Stimulated activated memory B cell treated with anti-CD40 and anti-IgM and Interleukin-4, amounts not matched to agents 10 μg/mL and 1 μg/mL and 100 μg/mL, for 72 hours (primary cell): ENCODE data around the gene ZNF263.
A peak's percentile ranks its signal among the peaks of the same experiment; 100 is the strongest.

ENCODE experiments used
- ATAC-seq: fragments of 150-1000 bp; cut with Tn5 transposase; 2 replicates; pipeline ENCODE4 v1.10.0; 2021
- H3K27ac Mint-ChIP-seq: one replicate; pipeline ENCODE4 v1.8.0; 2022; ENCODE audit warnings: mild to moderate bottlenecking, mixed read lengths
- H3K27me3 Mint-ChIP-seq: one replicate; pipeline ENCODE4 v1.8.0; 2022; ENCODE audit warnings: mixed read lengths
- H3K36me3 Mint-ChIP-seq: one replicate; pipeline ENCODE4 v1.8.0; 2022; ENCODE audit warnings: mixed read lengths
- H3K4me1 Mint-ChIP-seq: one replicate; pipeline ENCODE4 v1.8.0; 2022; ENCODE audit warnings: mixed read lengths
- H3K4me3 Mint-ChIP-seq: one replicate; pipeline ENCODE4 v1.8.0; 2022; ENCODE audit warnings: mild to moderate bottlenecking, moderate library complexity, mixed read lengths
- H3K9me3 Mint-ChIP-seq: one replicate; pipeline ENCODE4 v1.8.0; 2022; ENCODE audit warnings: mixed read lengths

ZNF263 gene

GRCh38 chr16:3282730-3283542 is at the start of gene ZNF263:
TSS of gene ZNF263 (plus strand) at chr16:3283491. CDS start at chr16:3283819, 328 bp downstream.
- Mint-ChIP-seq H3K36me3 (peaks cover 43% of the 10 kb centered on the region), H3K27ac (peak within 1 kb of the TSS; percentile 93), H3K4me1 (peaks cover 28% of the 10 kb centered on the region), H3K9me3 (no peaks in the 10 kb centered on the region), H3K27me3 (no peaks in the 10 kb centered on the region), H3K4me3 (peak within 1 kb of the TSS; percentile 92)
- ATAC-seq: peak; percentile 95

- H3K27me3 Mint-ChIP-seq: no peaks in the 10 kb centered on the region
- H3K36me3 Mint-ChIP-seq: peaks cover 42% of the 10 kb centered on the region
- H3K9me3 Mint-ChIP-seq: peaks cover 10% of the 10 kb centered on the region
- peak overlapping the region; percentile 98 for H3K4me3 Mint-ChIP-seq
- peak overlapping the region; percentile 98 for H3K27ac Mint-ChIP-seq
- peaks cover 23% of the 10 kb centered on the region for H3K4me1 Mint-ChIP-seq
- ATAC-seq: peak; percentile 21
Observed at GRCh38 chr16:3234543-3234856, 48.8 kb upstream of the ZNF263 start.

GRCh38 chr16:3234857-3235561 is 48.3 kb upstream of the ZNF263 start, which contains the start of gene ZNF200:
TSS of gene ZNF200 (minus strand) at chr16:3235158. CDS start at chr16:3233755, 1,403 bp downstream.
- ATAC-seq: peak; percentile 97
- peaks cover 37% of the 10 kb centered on the region for H3K36me3 Mint-ChIP-seq
- peak within 1 kb of the TSS; percentile 98 for H3K27ac Mint-ChIP-seq

GRCh38 chr16:3235856-3236669 is 47.2 kb upstream of the ZNF263 start:
- Mint-ChIP-seq H3K27me3 (peaks cover 5% of the 10 kb centered on the region), H3K4me3 (peak overlapping the region; percentile 76), H3K4me1 (peaks cover 23% of the 10 kb centered on the region), H3K36me3 (peaks cover 27% of the 10 kb centered on the region), H3K9me3 (peaks cover 5% of the 10 kb centered on the region), H3K27ac (peak overlapping the region; percentile 98)
- ATAC-seq: no peak

More at GRCh38 chr16:3234857-3235561, 48.3 kb upstream of the ZNF263 start, which contains the start of gene ZNF200:
- Mint-ChIP-seq H3K4me1 (peaks cover 23% of the 10 kb centered on the region), H3K4me3 (peak within 1 kb of the TSS; percentile 98), H3K27me3 (no peaks in the 10 kb centered on the region), H3K9me3 (peaks cover 10% of the 10 kb centered on the region)

DNA sequence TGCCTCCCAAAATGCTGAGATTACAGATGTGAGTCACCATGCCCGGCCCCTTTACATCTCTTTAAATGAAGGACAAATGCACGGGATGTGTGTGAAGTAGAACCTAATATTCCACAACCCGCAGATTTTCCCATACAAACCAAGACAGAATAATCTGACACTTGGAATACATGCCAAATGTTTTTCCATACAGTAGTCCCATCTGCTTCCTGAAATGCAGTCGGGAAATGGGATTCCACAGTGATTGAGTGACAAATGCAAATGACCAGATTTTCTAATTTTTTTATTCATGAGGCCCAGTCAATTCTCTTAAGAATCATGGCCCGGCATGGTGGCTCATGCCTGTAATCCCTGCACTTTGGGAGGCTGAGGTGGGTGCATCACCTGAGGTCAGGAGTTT is 41.5 kb upstream of the ZNF263 start:
- no peak overlapping the region for H3K27ac Mint-ChIP-seq
- peaks cover 47% of the 10 kb centered on the region for H3K27me3 Mint-ChIP-seq
- no peaks in the 10 kb centered on the region for H3K36me3 Mint-ChIP-seq
- peaks cover 2% of the 10 kb centered on the region for H3K9me3 Mint-ChIP-seq
- no peak overlapping the region for H3K4me3 Mint-ChIP-seq
- ATAC-seq: no peak
- H3K4me1 Mint-ChIP-seq: no peaks in the 10 kb centered on the region

DNA sequence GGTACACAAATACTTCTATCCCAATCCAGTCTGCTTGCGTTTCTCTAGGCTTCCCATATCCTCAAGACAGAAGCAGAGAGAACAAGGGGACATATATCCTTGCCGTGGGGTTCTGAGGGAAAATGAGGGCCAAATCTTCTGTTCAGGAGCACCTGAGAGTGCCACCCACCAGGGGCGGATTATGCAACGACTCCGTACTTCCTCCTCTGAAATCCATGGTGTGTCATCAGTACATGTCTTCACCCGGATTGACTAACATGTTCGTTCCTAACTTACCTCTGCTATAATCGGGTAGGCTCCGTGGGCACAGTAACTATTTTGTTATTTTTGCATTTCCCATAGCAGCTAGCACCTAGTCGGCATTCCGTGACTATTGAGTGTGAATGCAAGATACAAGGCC is 40.6 kb upstream of the ZNF263 start:
- no peak for ATAC-seq
- Mint-ChIP-seq H3K36me3 (no peaks in the 10 kb centered on the region), H3K4me1 (no peaks in the 10 kb centered on the region), H3K27ac (no peak overlapping the region), H3K9me3 (peaks cover 2% of the 10 kb centered on the region), H3K27me3 (peaks cover 57% of the 10 kb centered on the region), H3K4me3 (no peak overlapping the region)

DNA sequence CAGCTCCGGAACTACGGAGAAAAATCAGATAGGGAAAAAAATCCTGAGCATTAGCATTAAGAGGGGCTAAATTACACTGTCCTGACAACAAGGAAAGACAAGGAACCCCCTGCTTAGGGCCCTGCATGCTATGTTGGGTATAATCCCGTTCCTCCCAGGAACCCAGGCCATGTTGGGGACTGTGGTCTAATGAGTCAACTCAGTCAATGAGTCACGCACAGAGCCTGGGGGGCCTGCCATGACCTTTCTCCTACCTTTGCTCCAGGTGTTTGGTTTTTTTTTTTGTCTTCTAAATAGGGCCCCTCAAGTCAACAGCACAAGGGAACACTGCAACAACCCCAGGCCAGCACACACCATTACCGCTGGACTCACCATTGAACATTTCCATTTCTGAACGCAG is 39.4 kb upstream of the ZNF263 start:
- no peak for ATAC-seq
- H3K27me3 Mint-ChIP-seq: peaks cover 68% of the 10 kb centered on the region
- H3K27ac Mint-ChIP-seq: no peak overlapping the region
- no peaks in the 10 kb centered on the region for H3K36me3 Mint-ChIP-seq
- no peak overlapping the region for H3K4me3 Mint-ChIP-seq
- H3K9me3 Mint-ChIP-seq: no peaks in the 10 kb centered on the region
- no peaks in the 10 kb centered on the region for H3K4me1 Mint-ChIP-seq

DNA sequence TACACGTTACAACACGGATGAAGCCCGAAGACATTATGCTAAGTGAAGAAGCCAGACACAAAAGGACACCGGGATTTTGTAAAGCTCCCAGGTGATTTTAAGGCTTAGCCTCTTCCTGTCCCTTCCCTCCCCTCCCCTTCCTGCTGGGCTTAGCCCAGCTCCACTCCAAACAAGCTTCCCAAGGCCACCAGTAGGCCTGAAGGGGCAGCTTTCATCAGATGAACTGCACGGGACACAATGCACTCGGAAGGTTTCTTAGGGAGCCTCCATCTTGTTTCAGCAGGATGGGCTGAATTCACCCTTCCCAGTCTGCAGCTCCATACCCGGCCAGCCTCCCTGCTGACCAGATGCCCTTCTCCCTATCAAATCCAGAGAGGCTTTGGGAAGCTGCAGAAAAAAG is 37.3 kb upstream of the ZNF263 start:
- H3K27me3 Mint-ChIP-seq: peaks cover 70% of the 10 kb centered on the region
- H3K9me3 Mint-ChIP-seq: no peaks in the 10 kb centered on the region
- no peak overlapping the region for H3K27ac Mint-ChIP-seq
- no peak for ATAC-seq
- no peaks in the 10 kb centered on the region for H3K4me1 Mint-ChIP-seq
- no peak overlapping the region for H3K4me3 Mint-ChIP-seq
- no peaks in the 10 kb centered on the region for H3K36me3 Mint-ChIP-seq

GRCh38 chr16:3246876-3247275 is 36.4 kb upstream of the ZNF263 start:
- H3K4me3 Mint-ChIP-seq: no peak overlapping the region
- peaks cover 72% of the 10 kb centered on the region for H3K27me3 Mint-ChIP-seq
- no peaks in the 10 kb centered on the region for H3K36me3 Mint-ChIP-seq
- no peaks in the 10 kb centered on the region for H3K9me3 Mint-ChIP-seq
- no peak overlapping the region for H3K27ac Mint-ChIP-seq
- H3K4me1 Mint-ChIP-seq: no peaks in the 10 kb centered on the region
- ATAC-seq: no peak

GRCh38 chr16:3248596-3248995 is 34.7 kb upstream of the ZNF263 start:
- Mint-ChIP-seq H3K27ac (no peak overlapping the region), H3K4me1 (no peaks in the 10 kb centered on the region), H3K27me3 (peaks cover 61% of the 10 kb centered on the region), H3K36me3 (no peaks in the 10 kb centered on the region), H3K9me3 (no peaks in the 10 kb centered on the region), H3K4me3 (no peak overlapping the region)
- ATAC-seq: no peak

DNA sequence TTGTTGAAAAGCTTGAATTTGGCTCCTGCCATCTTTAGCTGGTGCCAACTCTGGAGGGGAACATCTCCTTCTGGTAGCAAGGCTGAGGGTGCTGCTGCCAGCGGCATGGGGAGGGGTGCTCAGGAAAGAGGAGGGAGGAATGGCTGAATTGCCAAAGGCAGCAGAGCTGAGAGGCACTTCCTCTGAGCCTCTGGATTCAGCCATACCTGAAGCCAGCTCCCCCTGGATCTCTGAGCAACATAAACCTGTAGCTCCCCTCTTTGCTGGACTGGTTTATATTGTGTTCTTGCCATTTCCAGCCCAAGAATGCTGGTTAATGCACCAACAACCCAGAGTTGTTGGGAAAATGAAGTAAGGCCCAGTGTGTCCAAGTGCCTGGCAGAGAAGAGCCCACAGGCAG is 34.3 kb upstream of the ZNF263 start:
- no peak for ATAC-seq
- no peak overlapping the region for H3K27ac Mint-ChIP-seq
- H3K27me3 Mint-ChIP-seq: peaks cover 57% of the 10 kb centered on the region
- H3K4me3 Mint-ChIP-seq: no peak overlapping the region
- H3K4me1 Mint-ChIP-seq: no peaks in the 10 kb centered on the region
- no peaks in the 10 kb centered on the region for H3K36me3 Mint-ChIP-seq
- no peaks in the 10 kb centered on the region for H3K9me3 Mint-ChIP-seq

DNA sequence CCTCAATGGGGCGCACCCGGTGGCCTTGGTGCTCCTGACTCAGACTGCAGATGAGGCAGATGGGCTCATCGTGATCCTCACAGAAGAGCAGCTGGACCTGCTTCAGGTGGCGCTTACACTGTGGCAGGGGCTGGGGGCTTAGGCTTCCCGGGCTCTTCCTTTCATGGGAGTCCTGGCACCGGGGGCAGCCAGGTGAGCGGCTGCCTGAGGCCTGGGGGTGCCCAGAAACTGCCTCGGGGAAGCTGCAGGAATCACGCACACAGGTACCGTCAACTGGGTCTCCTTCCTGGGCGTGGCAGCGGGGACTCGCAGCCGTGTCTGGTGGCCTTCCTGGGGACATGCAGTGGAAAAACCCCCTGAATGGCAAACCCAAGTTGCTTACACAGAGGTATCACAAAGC is 33.8 kb upstream of the ZNF263 start:
- no peak for ATAC-seq
- Mint-ChIP-seq H3K36me3 (no peaks in the 10 kb centered on the region), H3K27me3 (peaks cover 52% of the 10 kb centered on the region), H3K27ac (no peak overlapping the region), H3K4me1 (no peaks in the 10 kb centered on the region), H3K9me3 (no peaks in the 10 kb centered on the region), H3K4me3 (no peak overlapping the region)

DNA sequence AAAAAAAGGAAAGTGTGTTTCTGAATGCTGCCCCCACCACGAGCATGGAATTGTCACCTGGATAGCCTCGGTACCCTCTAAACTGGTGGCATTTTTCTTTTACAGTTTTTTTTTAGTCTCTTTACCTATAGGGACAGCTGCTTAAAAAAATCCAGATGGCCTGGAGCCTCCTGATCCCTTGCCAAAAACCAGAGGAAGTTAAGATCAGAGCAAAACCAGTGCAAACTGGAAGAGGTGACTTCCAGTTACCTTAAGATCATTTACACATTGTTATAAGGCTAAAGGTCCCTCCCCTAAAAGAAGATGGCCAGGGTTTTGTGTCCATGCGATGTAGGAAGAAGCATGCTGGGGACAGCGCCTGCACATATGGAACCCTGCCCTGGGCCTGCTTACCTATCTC is 30.3 kb upstream of the ZNF263 start:
- H3K4me1 Mint-ChIP-seq: no peaks in the 10 kb centered on the region
- no peak overlapping the region for H3K4me3 Mint-ChIP-seq
- no peak overlapping the region for H3K27ac Mint-ChIP-seq
- peaks cover 46% of the 10 kb centered on the region for H3K27me3 Mint-ChIP-seq
- H3K9me3 Mint-ChIP-seq: no peaks in the 10 kb centered on the region
- no peak for ATAC-seq
- H3K36me3 Mint-ChIP-seq: no peaks in the 10 kb centered on the region

GRCh38 chr16:3254309-3254708 is 29.0 kb upstream of the ZNF263 start:
- Mint-ChIP-seq H3K27ac (no peak overlapping the region), H3K4me3 (no peak overlapping the region), H3K27me3 (peaks cover 40% of the 10 kb centered on the region), H3K36me3 (no peaks in the 10 kb centered on the region), H3K4me1 (no peaks in the 10 kb centered on the region), H3K9me3 (no peaks in the 10 kb centered on the region)
- no peak for ATAC-seq

GRCh38 chr16:3256146-3256865 is 27.0 kb upstream of the ZNF263 start, which contains the start of gene MEFV:
TSS of gene MEFV (minus strand) at chr16:3256633. CDS start at chr16:3256587, 46 bp downstream.
- H3K27me3 Mint-ChIP-seq: peaks cover 33% of the 10 kb centered on the region
- H3K4me3 Mint-ChIP-seq: no peak within 1 kb of the TSS
- H3K36me3 Mint-ChIP-seq: no peaks in the 10 kb centered on the region

More at GRCh38 chr16:3256146-3256865, 27.0 kb upstream of the ZNF263 start, which contains the start of gene MEFV:
- no peak within 1 kb of the TSS for H3K27ac Mint-ChIP-seq
- ATAC-seq: no peak
- H3K9me3 Mint-ChIP-seq: no peaks in the 10 kb centered on the region
- H3K4me1 Mint-ChIP-seq: no peaks in the 10 kb centered on the region
